HepG2 (cell line): ENCODE results near the gene TH. TPM values are rescaled to one million over a fixed set of nuclear protein-coding genes. Genes with fewer than 3 reads are reported as not detected.
A peak's percentile ranks its signal among the peaks of the same experiment; 100 is the strongest.

Experiments
- ARNT2 ChIP-seq: sonication (generic); formaldehyde crosslinking; IDR thresholded peaks from 2 replicates; pipeline ENCODE4 v1.8.0; 2022; ENCODE audit warnings: mild to moderate bottlenecking, low read depth, missing genetic modification reagents, moderate library complexity
- HIVEP1 ChIP-seq: sonication (generic); formaldehyde crosslinking; IDR thresholded peaks from 2 replicates; pipeline ENCODE4 v1.4.0; 2020; ENCODE audit warnings: mild to moderate bottlenecking, missing genetic modification reagents
- SMAD1 ChIP-seq: sonication (generic); formaldehyde crosslinking; IDR thresholded peaks from 2 replicates; pipeline ENCODE4 v1.4.0; 2020; ENCODE audit warnings: missing genetic modification reagents, low read depth, mild to moderate bottlenecking, borderline replicate concordance
- SSRP1 ChIP-seq: IDR thresholded peaks from 2 replicates; pipeline ENCODE4 v1.6.1; 2016; ENCODE audit warnings: control low read depth
- ZMYM2 ChIP-seq: sonication (generic); formaldehyde crosslinking; IDR thresholded peaks from 2 replicates; pipeline ENCODE4 v1.8.0; 2022; ENCODE audit warnings: mild to moderate bottlenecking, missing genetic modification reagents
- ZNF431 ChIP-seq: sonication (generic); formaldehyde crosslinking; IDR thresholded peaks from 2 replicates; pipeline ENCODE4 v1.9.0; 2022; ENCODE audit warnings: missing genetic modification reagents, low read depth, mild to moderate bottlenecking, borderline replicate concordance
- ZNF546 ChIP-seq: sonication (generic); formaldehyde crosslinking; conservative IDR thresholded peaks from 2 replicates; pipeline ENCODE4 v1.8.1; 2023; ENCODE audit warnings: mild to moderate bottlenecking, missing genetic modification reagents
- ZNF598 ChIP-seq: sonication (generic); formaldehyde crosslinking; IDR thresholded peaks from 2 replicates; pipeline ENCODE4 v1.5.1; 2020; ENCODE audit warnings: mild to moderate bottlenecking, missing genetic modification reagents, borderline replicate concordance
- ZNF773 ChIP-seq: sonication (generic); formaldehyde crosslinking; IDR thresholded peaks from 2 replicates; pipeline ENCODE4 v1.4.0; 2020; ENCODE audit warnings: missing genetic modification reagents, borderline replicate concordance
- polyA plus RNA-seq, 8 experiments: library from polyadenylated mRNA; depleted of rRNA in 3 of 8; stranded (reverse) in 7 of 8; unstranded in 1 of 8; fragments of >200 nt; fragmentation: Illumina TruSeq in 4 of 8; extraction: Trizol in 4 of 8; gene quantifications; 2 replicates each; pipeline versions ENCODE4 v1.2.1 to v1.2.3, GENCODE V29; 2011 to 2016; ENCODE audit warnings: low read depth in 4 of 8, missing spikeins in 1 of 8, mixed read lengths in 1 of 8; ENCODE audit not compliant: insufficient read depth in 1 of 8
- total RNA-seq, 5 experiments: library from RNA; depleted of rRNA; stranded (reverse); fragments of >200 nt; fragmentation: Illumina TruSeq; extraction: Trizol; gene quantifications; 2 replicates each; pipeline ENCODE4 v1.2.3, GENCODE V29; 2016; ENCODE audit warnings: low read depth in 1 of 5
- TF ChIP-seq, protein P1 (sequence below): sonication (generic); formaldehyde crosslinking; IDR thresholded peaks from 2 replicates; pipeline ENCODE4 v1.5.1; 2020; ENCODE audit warnings: missing genetic modification reagents, mild to moderate bottlenecking, borderline replicate concordance
- TF ChIP-seq, protein P2 (sequence below): conservative IDR thresholded peaks from 2 replicates; pipeline ENCODE4 v1.6.1; 2018; ENCODE audit warnings: missing genetic modification reagents
- TF ChIP-seq, protein P3 (sequence below): sonication (generic); formaldehyde crosslinking; IDR thresholded peaks from 2 replicates; pipeline ENCODE4 v1.5.0; 2020; ENCODE audit warnings: missing genetic modification reagents
- TF ChIP-seq, protein P4 (sequence below): sonication (generic); formaldehyde crosslinking; IDR thresholded peaks from 2 replicates; pipeline ENCODE4 v1.4.0; 2020; ENCODE audit warnings: missing genetic modification reagents
- TF ChIP-seq, protein P5 (sequence below): sonication (generic); formaldehyde crosslinking; IDR thresholded peaks from 2 replicates; pipeline ENCODE4 v1.8.1; 2023; ENCODE audit warnings: mild to moderate bottlenecking, missing genetic modification reagents
- TF ChIP-seq, protein P6 (sequence below): sonication (generic); formaldehyde crosslinking; IDR thresholded peaks from 2 replicates; pipeline ENCODE4 v1.5.0; 2020; ENCODE audit warnings: missing genetic modification reagents, mild to moderate bottlenecking, borderline replicate concordance

Gene TH
- total and polyA plus RNA-seq, 2 of the 13 experiments (the other 11 are each of a cell fraction or from before 2014, with no cell fraction given): 0.36 TPM; not detected in 1

DNA sequence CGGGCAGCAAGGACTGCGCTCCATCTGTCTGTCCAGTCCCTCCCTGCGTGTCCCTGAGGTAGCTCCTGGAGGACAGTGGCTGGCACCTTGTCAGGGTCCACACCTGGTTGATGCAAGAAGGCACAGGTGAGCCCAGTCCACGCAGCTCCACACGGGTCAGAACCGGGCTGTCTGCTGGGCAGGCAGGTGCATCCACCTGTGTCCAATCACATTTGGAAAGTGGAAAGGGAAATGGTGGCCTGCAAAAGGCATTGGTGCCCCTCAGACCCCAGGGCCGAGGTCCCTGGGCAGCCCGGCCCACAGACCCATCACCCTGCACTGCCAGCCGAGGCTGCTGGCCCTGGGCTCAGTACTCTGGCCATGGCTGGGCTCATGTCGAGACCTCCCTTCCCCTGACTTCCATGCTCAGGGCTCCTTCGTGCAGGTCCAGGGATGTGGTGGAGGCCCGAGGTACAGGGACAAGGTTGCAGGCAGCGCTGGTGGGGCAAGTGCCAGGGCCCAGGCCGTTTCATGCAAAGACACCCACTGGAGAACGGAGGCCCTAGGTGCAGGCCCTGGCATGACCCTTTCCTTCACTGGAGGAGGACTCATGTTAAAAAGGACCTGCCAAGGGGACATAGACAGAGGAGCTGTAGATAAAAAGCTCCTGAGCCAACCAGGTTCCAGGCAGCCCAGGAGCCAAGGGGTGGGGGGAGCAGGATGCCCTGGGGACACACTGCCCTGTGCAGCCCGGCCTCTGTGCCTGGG, 38.9 kb upstream of the TH start (continued):
- TF ChIP-seq, protein P1, sequence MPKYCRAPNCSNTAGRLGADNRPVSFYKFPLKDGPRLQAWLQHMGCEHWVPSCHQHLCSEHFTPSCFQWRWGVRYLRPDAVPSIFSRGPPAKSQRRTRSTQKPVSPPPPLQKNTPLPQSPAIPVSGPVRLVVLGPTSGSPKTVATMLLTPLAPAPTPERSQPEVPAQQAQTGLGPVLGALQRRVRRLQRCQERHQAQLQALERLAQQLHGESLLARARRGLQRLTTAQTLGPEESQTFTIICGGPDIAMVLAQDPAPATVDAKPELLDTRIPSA (CRISPR knock-in tag): 0 out of 2 replicates have a peak, but pooled peaks have one; percentile 71
- TF ChIP-seq, protein P2, sequence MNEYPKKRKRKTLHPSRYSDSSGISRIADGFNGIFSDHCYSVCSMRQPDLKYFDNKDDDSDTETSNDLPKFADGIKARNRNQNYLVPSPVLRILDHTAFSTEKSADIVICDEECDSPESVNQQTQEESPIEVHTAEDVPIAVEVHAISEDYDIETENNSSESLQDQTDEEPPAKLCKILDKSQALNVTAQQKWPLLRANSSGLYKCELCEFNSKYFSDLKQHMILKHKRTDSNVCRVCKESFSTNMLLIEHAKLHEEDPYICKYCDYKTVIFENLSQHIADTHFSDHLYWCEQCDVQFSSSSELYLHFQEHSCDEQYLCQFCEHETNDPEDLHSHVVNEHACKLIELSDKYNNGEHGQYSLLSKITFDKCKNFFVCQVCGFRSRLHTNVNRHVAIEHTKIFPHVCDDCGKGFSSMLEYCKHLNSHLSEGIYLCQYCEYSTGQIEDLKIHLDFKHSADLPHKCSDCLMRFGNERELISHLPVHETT (CRISPR knock-in tag): no peak
- peak; percentile 92; the same call in 1 of the 2 replicates for TF ChIP-seq SSRP1
- TF ChIP-seq ZNF598: 0 out of 2 replicates have a peak, but pooled peaks have one; percentile 34
- no peak for TF ChIP-seq ZNF773 (CRISPR knock-in tag)
- 0 out of 2 replicates have a peak, but pooled peaks have one; percentile 12 for TF ChIP-seq SMAD1
- no peak; the same call in 1 of the 2 replicates for TF ChIP-seq HIVEP1 (CRISPR knock-in tag)
- TF ChIP-seq, protein P3, sequence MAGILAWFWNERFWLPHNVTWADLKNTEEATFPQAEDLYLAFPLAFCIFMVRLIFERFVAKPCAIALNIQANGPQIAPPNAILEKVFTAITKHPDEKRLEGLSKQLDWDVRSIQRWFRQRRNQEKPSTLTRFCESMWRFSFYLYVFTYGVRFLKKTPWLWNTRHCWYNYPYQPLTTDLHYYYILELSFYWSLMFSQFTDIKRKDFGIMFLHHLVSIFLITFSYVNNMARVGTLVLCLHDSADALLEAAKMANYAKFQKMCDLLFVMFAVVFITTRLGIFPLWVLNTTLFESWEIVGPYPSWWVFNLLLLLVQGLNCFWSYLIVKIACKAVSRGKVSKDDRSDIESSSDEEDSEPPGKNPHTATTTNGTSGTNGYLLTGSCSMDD (CRISPR knock-in tag): no peak
- TF ChIP-seq, protein P4, sequence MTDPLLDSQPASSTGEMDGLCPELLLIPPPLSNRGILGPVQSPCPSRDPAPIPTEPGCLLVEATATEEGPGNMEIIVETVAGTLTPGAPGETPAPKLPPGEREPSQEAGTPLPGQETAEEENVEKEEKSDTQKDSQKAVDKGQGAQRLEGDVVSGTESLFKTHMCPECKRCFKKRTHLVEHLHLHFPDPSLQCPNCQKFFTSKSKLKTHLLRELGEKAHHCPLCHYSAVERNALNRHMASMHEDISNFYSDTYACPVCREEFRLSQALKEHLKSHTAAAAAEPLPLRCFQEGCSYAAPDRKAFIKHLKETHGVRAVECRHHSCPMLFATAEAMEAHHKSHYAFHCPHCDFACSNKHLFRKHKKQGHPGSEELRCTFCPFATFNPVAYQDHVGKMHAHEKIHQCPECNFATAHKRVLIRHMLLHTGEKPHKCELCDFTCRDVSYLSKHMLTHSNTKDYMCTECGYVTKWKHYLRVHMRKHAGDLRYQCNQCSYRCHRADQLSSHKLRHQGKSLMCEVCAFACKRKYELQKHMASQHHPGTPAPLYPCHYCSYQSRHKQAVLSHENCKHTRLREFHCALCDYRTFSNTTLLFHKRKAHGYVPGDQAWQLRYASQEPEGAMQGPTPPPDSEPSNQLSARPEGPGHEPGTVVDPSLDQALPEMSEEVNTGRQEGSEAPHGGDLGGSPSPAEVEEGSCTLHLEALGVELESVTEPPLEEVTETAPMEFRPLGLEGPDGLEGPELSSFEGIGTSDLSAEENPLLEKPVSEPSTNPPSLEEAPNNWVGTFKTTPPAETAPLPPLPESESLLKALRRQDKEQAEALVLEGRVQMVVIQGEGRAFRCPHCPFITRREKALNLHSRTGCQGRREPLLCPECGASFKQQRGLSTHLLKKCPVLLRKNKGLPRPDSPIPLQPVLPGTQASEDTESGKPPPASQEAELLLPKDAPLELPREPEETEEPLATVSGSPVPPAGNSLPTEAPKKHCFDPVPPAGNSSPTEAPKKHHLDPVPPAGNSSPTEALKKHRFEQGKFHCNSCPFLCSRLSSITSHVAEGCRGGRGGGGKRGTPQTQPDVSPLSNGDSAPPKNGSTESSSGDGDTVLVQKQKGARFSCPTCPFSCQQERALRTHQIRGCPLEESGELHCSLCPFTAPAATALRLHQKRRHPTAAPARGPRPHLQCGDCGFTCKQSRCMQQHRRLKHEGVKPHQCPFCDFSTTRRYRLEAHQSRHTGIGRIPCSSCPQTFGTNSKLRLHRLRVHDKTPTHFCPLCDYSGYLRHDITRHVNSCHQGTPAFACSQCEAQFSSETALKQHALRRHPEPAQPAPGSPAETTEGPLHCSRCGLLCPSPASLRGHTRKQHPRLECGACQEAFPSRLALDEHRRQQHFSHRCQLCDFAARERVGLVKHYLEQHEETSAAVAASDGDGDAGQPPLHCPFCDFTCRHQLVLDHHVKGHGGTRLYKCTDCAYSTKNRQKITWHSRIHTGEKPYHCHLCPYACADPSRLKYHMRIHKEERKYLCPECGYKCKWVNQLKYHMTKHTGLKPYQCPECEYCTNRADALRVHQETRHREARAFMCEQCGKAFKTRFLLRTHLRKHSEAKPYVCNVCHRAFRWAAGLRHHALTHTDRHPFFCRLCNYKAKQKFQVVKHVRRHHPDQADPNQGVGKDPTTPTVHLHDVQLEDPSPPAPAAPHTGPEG (CRISPR knock-in tag): no peak
- TF ChIP-seq, protein P5, sequence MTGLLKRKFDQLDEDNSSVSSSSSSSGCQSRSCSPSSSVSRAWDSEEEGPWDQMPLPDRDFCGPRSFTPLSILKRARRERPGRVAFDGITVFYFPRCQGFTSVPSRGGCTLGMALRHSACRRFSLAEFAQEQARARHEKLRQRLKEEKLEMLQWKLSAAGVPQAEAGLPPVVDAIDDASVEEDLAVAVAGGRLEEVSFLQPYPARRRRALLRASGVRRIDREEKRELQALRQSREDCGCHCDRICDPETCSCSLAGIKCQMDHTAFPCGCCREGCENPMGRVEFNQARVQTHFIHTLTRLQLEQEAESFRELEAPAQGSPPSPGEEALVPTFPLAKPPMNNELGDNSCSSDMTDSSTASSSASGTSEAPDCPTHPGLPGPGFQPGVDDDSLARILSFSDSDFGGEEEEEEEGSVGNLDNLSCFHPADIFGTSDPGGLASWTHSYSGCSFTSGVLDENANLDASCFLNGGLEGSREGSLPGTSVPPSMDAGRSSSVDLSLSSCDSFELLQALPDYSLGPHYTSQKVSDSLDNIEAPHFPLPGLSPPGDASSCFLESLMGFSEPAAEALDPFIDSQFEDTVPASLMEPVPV (CRISPR knock-in tag): 0 out of 2 replicates have a peak, but pooled peaks have one; percentile 21
- no peak for TF ChIP-seq ZMYM2 (CRISPR knock-in tag)
- TF ChIP-seq ZNF431 (CRISPR knock-in tag): no peak
- TF ChIP-seq, protein P6, sequence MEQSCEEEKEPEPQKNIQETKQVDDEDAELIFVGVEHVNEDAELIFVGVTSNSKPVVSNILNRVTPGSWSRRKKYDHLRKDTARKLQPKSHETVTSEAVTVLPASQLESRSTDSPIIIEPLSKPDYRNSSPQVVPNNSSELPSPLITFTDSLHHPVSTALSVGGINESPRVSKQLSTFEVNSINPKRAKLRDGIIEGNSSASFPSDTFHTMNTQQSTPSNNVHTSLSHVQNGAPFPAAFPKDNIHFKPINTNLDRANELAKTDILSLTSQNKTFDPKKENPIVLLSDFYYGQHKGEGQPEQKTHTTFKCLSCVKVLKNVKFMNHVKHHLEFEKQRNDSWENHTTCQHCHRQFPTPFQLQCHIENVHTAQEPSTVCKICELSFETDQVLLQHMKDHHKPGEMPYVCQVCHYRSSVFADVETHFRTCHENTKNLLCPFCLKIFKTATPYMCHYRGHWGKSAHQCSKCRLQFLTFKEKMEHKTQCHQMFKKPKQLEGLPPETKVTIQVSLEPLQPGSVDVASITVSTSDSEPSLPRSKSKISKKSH (CRISPR knock-in tag): no peak
- no peak for TF ChIP-seq ARNT2 (CRISPR knock-in tag)
- TF ChIP-seq ZNF546 (CRISPR knock-in tag): no peak
